ENCODE data around the gene CDSN. TPM values are rescaled to one million over a fixed set of nuclear protein-coding genes. Genes with fewer than 3 reads are reported as not detected.

CDSN gene
- total and polyA plus RNA-seq, 2 of the 8 experiments (the other 6 are each of a cell fraction or from before 2014, with no cell fraction given), result not detected

DNA sequence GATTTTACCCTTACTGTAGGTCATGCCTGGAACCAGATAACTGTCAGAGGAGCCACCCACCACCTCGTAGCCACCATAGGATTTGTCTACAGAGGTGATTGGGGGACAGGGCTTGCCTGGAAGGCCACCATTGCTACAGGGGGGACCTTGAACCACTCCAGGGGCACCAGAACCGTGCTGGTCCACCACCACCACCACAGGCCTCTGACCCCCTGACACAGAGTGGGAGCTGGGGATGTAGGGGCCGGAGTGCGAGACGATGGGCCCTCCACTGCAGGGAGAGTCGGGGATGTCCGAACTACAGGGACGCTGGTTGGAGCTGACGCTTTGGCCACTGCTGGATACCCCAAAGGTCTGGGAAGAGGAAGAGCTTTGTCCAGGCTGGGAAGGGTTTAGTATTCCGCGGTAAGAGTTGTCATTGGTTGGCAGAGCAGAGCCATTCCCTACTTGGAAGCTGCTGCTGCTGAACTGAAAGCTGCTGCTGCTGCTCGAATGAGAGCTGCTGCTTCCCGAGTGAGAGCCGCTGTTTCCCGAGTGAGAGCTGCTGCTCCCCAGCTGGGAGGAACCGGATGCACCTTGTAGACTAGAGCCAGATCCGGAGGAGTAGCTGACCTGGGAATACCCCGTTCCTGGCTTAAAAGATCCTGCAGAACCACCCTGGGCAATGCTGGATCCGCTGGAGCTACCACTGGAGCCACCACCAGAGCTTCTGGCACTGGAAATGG is 3.4 kb downstream of the CDSN start (continued):
- TF ChIP-seq RXRA (IDR thresholded peaks at IDR 0.05; ENCODE audit: insufficient read depth, low read depth, low read length) (no peak), JUND (IDR thresholded peaks at IDR 0.05; ENCODE audit: low read length) (no peak)
- TF ChIP-seq, protein P1, sequence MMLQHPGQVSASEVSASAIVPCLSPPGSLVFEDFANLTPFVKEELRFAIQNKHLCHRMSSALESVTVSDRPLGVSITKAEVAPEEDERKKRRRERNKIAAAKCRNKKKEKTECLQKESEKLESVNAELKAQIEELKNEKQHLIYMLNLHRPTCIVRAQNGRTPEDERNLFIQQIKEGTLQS (IDR thresholded peaks at IDR 0.05; ENCODE audit: insufficient read depth, low read depth, low read length), result no peak

Measured in H1 (cell line).